Measurements from ENCODE around the gene SBSN. TPM values are rescaled to one million over a fixed set of nuclear protein-coding genes. Genes with fewer than 3 reads are reported as not detected.

SBSN gene
- total RNA-seq, 1 experiment from 2014 or later: 0.39 TPM

DNA sequence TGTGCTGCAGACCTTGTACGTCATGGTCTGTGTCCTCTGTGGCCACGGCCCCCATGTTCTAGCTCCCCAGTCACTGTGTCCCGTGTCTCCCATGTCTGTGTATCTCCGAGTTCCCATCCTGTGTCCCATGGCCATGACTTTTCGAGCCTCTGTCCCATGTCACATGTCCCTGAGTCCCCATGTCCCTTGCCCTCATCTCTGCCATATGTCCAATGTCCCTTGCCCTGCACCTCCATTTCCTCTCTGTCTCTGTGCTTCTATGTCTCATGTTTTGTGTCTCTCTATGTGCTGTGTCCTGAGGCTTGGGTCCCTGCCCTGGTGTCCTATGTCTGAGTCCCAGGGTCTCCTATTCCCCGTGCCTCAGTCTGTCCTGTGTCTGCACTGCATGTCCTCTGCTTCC, 33.3 kb upstream of the SBSN start:
- ATAC-seq (no peak), DNase-seq (ENCODE audit: low read depth, low spot score) (no peak)
- POLR2A ChIA-PET: no interaction called here
- TF ChIP-seq TCF7L2 (IDR thresholded peaks at IDR 0.05; ENCODE audit: low read depth, low read length): no peak
- TF ChIP-seq POLR2AphosphoS5 (IDR thresholded peaks at IDR 0.05; ENCODE audit: low read depth, low read length): no peak
- TF ChIP-seq, protein P1, sequence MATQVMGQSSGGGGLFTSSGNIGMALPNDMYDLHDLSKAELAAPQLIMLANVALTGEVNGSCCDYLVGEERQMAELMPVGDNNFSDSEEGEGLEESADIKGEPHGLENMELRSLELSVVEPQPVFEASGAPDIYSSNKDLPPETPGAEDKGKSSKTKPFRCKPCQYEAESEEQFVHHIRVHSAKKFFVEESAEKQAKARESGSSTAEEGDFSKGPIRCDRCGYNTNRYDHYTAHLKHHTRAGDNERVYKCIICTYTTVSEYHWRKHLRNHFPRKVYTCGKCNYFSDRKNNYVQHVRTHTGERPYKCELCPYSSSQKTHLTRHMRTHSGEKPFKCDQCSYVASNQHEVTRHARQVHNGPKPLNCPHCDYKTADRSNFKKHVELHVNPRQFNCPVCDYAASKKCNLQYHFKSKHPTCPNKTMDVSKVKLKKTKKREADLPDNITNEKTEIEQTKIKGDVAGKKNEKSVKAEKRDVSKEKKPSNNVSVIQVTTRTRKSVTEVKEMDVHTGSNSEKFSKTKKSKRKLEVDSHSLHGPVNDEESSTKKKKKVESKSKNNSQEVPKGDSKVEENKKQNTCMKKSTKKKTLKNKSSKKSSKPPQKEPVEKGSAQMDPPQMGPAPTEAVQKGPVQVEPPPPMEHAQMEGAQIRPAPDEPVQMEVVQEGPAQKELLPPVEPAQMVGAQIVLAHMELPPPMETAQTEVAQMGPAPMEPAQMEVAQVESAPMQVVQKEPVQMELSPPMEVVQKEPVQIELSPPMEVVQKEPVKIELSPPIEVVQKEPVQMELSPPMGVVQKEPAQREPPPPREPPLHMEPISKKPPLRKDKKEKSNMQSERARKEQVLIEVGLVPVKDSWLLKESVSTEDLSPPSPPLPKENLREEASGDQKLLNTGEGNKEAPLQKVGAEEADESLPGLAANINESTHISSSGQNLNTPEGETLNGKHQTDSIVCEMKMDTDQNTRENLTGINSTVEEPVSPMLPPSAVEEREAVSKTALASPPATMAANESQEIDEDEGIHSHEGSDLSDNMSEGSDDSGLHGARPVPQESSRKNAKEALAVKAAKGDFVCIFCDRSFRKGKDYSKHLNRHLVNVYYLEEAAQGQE (IDR thresholded peaks at IDR 0.05; ENCODE audit: insufficient read depth in 1 of 2, low read depth in 2 of 2, low read length in 1 of 2): no peak
- TF ChIP-seq, protein P2, sequence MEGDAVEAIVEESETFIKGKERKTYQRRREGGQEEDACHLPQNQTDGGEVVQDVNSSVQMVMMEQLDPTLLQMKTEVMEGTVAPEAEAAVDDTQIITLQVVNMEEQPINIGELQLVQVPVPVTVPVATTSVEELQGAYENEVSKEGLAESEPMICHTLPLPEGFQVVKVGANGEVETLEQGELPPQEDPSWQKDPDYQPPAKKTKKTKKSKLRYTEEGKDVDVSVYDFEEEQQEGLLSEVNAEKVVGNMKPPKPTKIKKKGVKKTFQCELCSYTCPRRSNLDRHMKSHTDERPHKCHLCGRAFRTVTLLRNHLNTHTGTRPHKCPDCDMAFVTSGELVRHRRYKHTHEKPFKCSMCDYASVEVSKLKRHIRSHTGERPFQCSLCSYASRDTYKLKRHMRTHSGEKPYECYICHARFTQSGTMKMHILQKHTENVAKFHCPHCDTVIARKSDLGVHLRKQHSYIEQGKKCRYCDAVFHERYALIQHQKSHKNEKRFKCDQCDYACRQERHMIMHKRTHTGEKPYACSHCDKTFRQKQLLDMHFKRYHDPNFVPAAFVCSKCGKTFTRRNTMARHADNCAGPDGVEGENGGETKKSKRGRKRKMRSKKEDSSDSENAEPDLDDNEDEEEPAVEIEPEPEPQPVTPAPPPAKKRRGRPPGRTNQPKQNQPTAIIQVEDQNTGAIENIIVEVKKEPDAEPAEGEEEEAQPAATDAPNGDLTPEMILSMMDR (IDR thresholded peaks at IDR 0.05): no peak
- no peak for TF ChIP-seq SIN3A (IDR thresholded peaks at IDR 0.05; ENCODE audit: borderline replicate concordance, insufficient read depth, low read depth, low read length)
- in situ Hi-C loops (cut with HindIII; ENCODE audit: low pct_unique_long_range_greater_than_20kb, low sequenced_read_pairs): no loop called here
- H3K27me3 ChIP-seq (ENCODE audit: control insufficient read depth, insufficient read depth, low read length): peaks cover 8% of the 10 kb centered on the region; the same call in 1 of the 2 replicates
- CTCF ChIA-PET: no interaction called here
- intact Hi-C loops (cut with micrococcal nuclease; ENCODE audit: unreplicated experiment): no loop called here
- peaks cover 6% of the 10 kb centered on the region; the same call in 1 of the 2 replicates for H3K4me1 ChIP-seq (ENCODE audit: control insufficient read depth, insufficient read depth, low read length)
- H3K27ac ChIP-seq (ENCODE audit: low read length): no peak overlapping the region
- no TSS peak for BruUV-seq (replicated peaks)
- H3K4me3 ChIP-seq (ENCODE audit: low read depth in 2 of 2, low read length in 2 of 2): no peak overlapping the region
- H3K9me3 ChIP-seq (ENCODE audit: control insufficient read depth, insufficient read depth, low read depth, low read length): no peaks in the 10 kb centered on the region
- no peaks in the 10 kb centered on the region for H3K36me3 ChIP-seq (ENCODE audit: control insufficient read depth, insufficient read depth, low read length)

DNA sequence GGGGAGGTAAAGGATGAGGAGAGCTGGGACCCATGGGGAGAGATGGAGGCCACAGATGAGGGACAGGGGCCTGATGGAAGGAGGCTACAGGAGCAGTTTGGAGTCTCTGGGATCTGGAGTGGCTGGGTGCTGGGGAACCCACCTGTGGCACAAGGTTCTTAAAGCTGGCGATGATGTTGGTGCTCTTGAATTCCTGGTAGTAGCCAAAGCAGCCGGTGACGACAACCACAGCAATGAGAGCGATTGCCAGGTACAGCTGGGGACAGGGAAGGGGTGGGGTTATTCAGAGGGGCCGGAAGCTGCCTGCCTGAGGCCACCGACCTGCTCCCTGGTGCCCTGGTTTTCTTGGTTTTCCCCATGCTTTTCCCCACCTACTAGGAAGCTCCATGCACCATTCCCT, 32.6 kb upstream of the SBSN start:
- Histone ChIP-seq H3K9me3 (ENCODE audit: control insufficient read depth, insufficient read depth, low read depth, low read length) (no peaks in the 10 kb centered on the region), H3K4me3 (ENCODE audit: low read depth in 2 of 2, low read length in 2 of 2) (no peak overlapping the region), H3K4me1 (ENCODE audit: control insufficient read depth, insufficient read depth, low read length) (peaks cover 6% of the 10 kb centered on the region; the same call in 1 of the 2 replicates), H3K27me3 (ENCODE audit: control insufficient read depth, insufficient read depth, low read length) (peaks cover 8% of the 10 kb centered on the region; the same call in 1 of the 2 replicates), H3K36me3 (ENCODE audit: control insufficient read depth, insufficient read depth, low read length) (no peaks in the 10 kb centered on the region), H3K27ac (ENCODE audit: low read length) (no peak overlapping the region)
- TF ChIP-seq SIN3A (IDR thresholded peaks at IDR 0.05; ENCODE audit: borderline replicate concordance, insufficient read depth, low read depth, low read length): no peak
- TF ChIP-seq, protein P1 (IDR thresholded peaks at IDR 0.05; ENCODE audit: insufficient read depth in 1 of 2, low read depth in 2 of 2, low read length in 1 of 2): no peak
- no peak for TF ChIP-seq TCF7L2 (IDR thresholded peaks at IDR 0.05; ENCODE audit: low read depth, low read length)
- no peak for TF ChIP-seq POLR2AphosphoS5 (IDR thresholded peaks at IDR 0.05; ENCODE audit: low read depth, low read length)
- intact Hi-C loops (cut with micrococcal nuclease; ENCODE audit: unreplicated experiment) (no loop called here), in situ Hi-C loops (cut with HindIII; ENCODE audit: low pct_unique_long_range_greater_than_20kb, low sequenced_read_pairs) (no loop called here)
- ATAC-seq (no peak), DNase-seq (ENCODE audit: low read depth, low spot score) (no peak)
- ChIA-PET CTCF (no interaction called here), POLR2A (interaction anchor here (0.5 kb wide), 1 partner anchor 110 kb away, joined by 3 read pairs; no protein-coding TSS in a partner anchor)
- BruUV-seq (replicated peaks): no TSS peak

All from Panc1 (cell line).